Measurements from ENCODE around the gene NSF.

The NSF gene

GRCh38 chr17:46796084-46796483 is 205.6 kb downstream of the NSF start:
- H3K9me3 ChIP-seq (ENCODE audit: control insufficient read depth, insufficient read depth, low read depth, low read length), result no peaks in the 10 kb centered on the region
- CTCF ChIA-PET, result interaction anchor here (0.6 to 1.1 kb wide), 4 partner anchors 11 to 68 kb away, joined by 3 to 4 read pairs (median 4); no protein-coding TSS in a partner anchor
- POLR2A ChIA-PET, result interaction anchor here (1.1 kb wide), 1 partner anchor 12 kb away, joined by 3 read pairs; no protein-coding TSS in a partner anchor
- no peaks in the 10 kb centered on the region for H3K36me3 ChIP-seq (ENCODE audit: control insufficient read depth in 2 of 2, insufficient read depth in 1 of 2, low read length in 2 of 2)
- TF ChIP-seq ZNF596 (tag by site-specific recombination; IDR thresholded peaks at IDR 0.05) (no peak), ZNF830 (tag by site-specific recombination; IDR thresholded peaks at IDR 0.05; ENCODE audit: low read depth) (no peak), WT1 (tag by site-specific recombination; IDR thresholded peaks at IDR 0.05) (no peak), ZNF768 (tag by site-specific recombination; IDR thresholded peaks at IDR 0.05) (no peak), SP3 (tag by site-specific recombination; IDR thresholded peaks at IDR 0.05) (no peak)
- no peak overlapping the region for H3K4me3 ChIP-seq (ENCODE audit: low read depth, low read length)
- no peak overlapping the region for H3K27ac ChIP-seq (ENCODE audit: extremely low read depth, low read depth, low read length)
- H3K4me1 ChIP-seq (ENCODE audit: control insufficient read depth, insufficient read depth, low read length), result no peaks in the 10 kb centered on the region

GRCh38 chr17:46796524-46796923 is 206.1 kb downstream of the NSF start:
- CTCF ChIA-PET, result interaction anchor here (0.6 to 1.1 kb wide), 6 partner anchors 11 to 69 kb away, joined by 3 to 6 read pairs (median 4); no protein-coding TSS in a partner anchor
- Histone ChIP-seq H3K4me1 (ENCODE audit: control insufficient read depth, insufficient read depth, low read length) (no peaks in the 10 kb centered on the region), H3K27ac (ENCODE audit: extremely low read depth, low read depth, low read length) (no peak overlapping the region), H3K9me3 (ENCODE audit: control insufficient read depth, insufficient read depth, low read depth, low read length) (no peaks in the 10 kb centered on the region), H3K36me3 (ENCODE audit: control insufficient read depth in 2 of 2, insufficient read depth in 1 of 2, low read length in 2 of 2) (no peaks in the 10 kb centered on the region), H3K4me3 (ENCODE audit: low read depth, low read length) (no peak overlapping the region)
- TF ChIP-seq ZIC2 (tag by site-specific recombination; IDR thresholded peaks at IDR 0.05) (peak; percentile 47), ZNF214 (tag by site-specific recombination; IDR thresholded peaks at IDR 0.05; ENCODE audit: borderline replicate concordance) (no peak)
- POLR2A ChIA-PET, result interaction anchor here (1.1 kb wide), 1 partner anchor 11 kb away, joined by 3 read pairs; no protein-coding TSS in a partner anchor

DNA sequence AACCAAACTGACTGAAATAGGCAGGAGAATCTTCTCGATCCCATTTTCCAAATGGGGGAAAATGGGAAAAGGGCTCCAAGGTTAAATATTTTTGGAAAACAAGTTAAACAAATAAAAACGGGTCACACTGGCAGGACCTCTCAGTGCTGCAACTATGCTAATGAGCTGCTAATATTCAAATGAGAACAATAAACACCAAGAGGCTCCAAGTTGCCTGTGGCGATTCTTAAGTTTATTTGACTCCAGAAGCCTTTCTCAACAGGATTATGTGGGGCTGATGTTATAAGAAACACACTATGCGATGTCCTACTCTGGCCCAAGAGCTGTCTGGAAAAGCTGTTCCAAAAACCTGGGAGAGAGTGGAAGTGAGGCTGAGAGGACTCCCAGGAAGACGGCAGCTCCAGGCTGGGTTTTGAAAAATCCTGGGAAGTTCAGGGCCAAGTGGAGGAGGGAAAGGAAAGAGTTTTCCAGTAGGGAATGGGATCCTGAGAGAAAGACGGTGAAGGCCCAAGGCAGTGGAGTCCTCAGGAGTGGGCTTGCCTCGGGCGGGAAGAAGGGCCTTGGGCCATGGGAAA is 206.6 kb downstream of the NSF start:
- Histone ChIP-seq H3K4me1 (ENCODE audit: control insufficient read depth, insufficient read depth, low read length) (no peaks in the 10 kb centered on the region), H3K4me3 (ENCODE audit: low read depth, low read length) (no peak overlapping the region), H3K9me3 (ENCODE audit: control insufficient read depth, insufficient read depth, low read depth, low read length) (no peaks in the 10 kb centered on the region), H3K36me3 (ENCODE audit: control insufficient read depth in 2 of 2, insufficient read depth in 1 of 2, low read length in 2 of 2) (no peaks in the 10 kb centered on the region), H3K27ac (ENCODE audit: extremely low read depth, low read depth, low read length) (no peak overlapping the region)
- POLR2A ChIA-PET, result interaction anchor here (1.1 kb wide), 1 partner anchor 11 kb away, joined by 3 read pairs; no protein-coding TSS in a partner anchor
- TF ChIP-seq SP2 (tag by site-specific recombination; IDR thresholded peaks at IDR 0.05), result no peak
- no peak for TF ChIP-seq ZNF121 (tag by site-specific recombination; IDR thresholded peaks at IDR 0.05)
- 0 out of 2 replicates have a peak, but pooled peaks have one; percentile 33 for TF ChIP-seq IKZF3 (tag by site-specific recombination; IDR thresholded peaks at IDR 0.05)
- TF ChIP-seq, protein P1, sequence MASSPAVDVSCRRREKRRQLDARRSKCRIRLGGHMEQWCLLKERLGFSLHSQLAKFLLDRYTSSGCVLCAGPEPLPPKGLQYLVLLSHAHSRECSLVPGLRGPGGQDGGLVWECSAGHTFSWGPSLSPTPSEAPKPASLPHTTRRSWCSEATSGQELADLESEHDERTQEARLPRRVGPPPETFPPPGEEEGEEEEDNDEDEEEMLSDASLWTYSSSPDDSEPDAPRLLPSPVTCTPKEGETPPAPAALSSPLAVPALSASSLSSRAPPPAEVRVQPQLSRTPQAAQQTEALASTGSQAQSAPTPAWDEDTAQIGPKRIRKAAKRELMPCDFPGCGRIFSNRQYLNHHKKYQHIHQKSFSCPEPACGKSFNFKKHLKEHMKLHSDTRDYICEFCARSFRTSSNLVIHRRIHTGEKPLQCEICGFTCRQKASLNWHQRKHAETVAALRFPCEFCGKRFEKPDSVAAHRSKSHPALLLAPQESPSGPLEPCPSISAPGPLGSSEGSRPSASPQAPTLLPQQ (tag by site-specific recombination; IDR thresholded peaks at IDR 0.05), result no peak
- TF ChIP-seq ZNF623 (tag by site-specific recombination; IDR thresholded peaks at IDR 0.05), result no peak
- TF ChIP-seq ZNF513 (tag by site-specific recombination; IDR thresholded peaks at IDR 0.05), result no peak
- no peak for TF ChIP-seq GLIS1 (tag by site-specific recombination; IDR thresholded peaks at IDR 0.05)
- no peak for TF ChIP-seq ZNF48 (tag by site-specific recombination; IDR thresholded peaks at IDR 0.05)
- CTCF ChIA-PET, result interaction anchor here (0.8 to 1.1 kb wide), 5 partner anchors 12 to 46 kb away, joined by 3 to 6 read pairs (median 4); no protein-coding TSS in a partner anchor

DNA sequence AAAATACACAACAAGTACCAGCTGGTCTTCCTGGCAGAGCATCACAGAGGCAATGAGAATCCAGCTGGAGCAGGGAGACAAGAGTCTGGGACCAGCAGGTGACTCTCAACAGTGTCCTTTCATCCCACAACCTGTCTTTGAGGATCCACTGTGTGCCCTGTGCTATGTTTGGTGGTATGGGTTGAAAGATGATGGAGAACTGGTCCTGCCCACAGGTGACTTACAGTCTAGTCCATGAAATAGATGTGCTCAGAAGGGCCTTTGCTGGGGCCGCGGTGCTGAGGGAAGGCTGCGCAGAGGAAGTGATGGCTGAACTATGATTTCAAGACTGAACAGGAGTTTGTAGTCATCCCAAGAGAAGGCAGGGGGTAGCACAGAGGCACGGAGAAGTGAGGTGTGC is 210.1 kb downstream of the NSF start:
- Histone ChIP-seq H3K9me3 (ENCODE audit: control insufficient read depth, insufficient read depth, low read depth, low read length) (no peaks in the 10 kb centered on the region), H3K4me1 (ENCODE audit: control insufficient read depth, insufficient read depth, low read length) (no peaks in the 10 kb centered on the region), H3K4me3 (ENCODE audit: low read depth, low read length) (no peak overlapping the region), H3K27ac (ENCODE audit: extremely low read depth, low read depth, low read length) (no peak overlapping the region), H3K36me3 (ENCODE audit: control insufficient read depth in 2 of 2, insufficient read depth in 1 of 2, low read length in 2 of 2) (no peaks in the 10 kb centered on the region)
- CTCF ChIA-PET, result no interaction called here
- POLR2A ChIA-PET, result no interaction called here
- TF ChIP-seq, protein P2, sequence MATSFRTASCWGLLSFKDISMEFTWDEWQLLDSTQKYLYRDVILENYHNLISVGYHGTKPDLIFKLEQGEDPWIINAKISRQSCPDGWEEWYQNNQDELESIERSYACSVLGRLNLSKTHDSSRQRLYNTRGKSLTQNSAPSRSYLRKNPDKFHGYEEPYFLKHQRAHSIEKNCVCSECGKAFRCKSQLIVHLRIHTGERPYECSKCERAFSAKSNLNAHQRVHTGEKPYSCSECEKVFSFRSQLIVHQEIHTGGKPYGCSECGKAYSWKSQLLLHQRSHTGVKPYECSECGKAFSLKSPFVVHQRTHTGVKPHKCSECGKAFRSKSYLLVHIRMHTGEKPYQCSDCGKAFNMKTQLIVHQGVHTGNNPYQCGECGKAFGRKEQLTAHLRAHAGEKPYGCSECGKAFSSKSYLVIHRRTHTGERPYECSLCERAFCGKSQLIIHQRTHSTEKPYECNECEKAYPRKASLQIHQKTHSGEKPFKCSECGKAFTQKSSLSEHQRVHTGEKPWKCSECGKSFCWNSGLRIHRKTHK (tag by site-specific recombination; IDR thresholded peaks at IDR 0.05), result no peak
- no peak for TF ChIP-seq ZBTB49 (tag by site-specific recombination; IDR thresholded peaks at IDR 0.05; ENCODE audit: low read depth)
- no peak for TF ChIP-seq ZNF16 (tag by site-specific recombination; IDR thresholded peaks at IDR 0.05; ENCODE audit: low read depth)
- no peak for TF ChIP-seq ZNF2 (tag by site-specific recombination; IDR thresholded peaks at IDR 0.05)
- no peak for TF ChIP-seq ZBTB7A (tag by site-specific recombination; IDR thresholded peaks at IDR 0.05; ENCODE audit: low read depth)
- no peak for TF ChIP-seq ZNF175 (tag by site-specific recombination; IDR thresholded peaks at IDR 0.05)
- no peak for TF ChIP-seq ZNF600 (tag by site-specific recombination; IDR thresholded peaks at IDR 0.05)
